ENCODE data around the gene GRHL1.

Gene GRHL1

DNA sequence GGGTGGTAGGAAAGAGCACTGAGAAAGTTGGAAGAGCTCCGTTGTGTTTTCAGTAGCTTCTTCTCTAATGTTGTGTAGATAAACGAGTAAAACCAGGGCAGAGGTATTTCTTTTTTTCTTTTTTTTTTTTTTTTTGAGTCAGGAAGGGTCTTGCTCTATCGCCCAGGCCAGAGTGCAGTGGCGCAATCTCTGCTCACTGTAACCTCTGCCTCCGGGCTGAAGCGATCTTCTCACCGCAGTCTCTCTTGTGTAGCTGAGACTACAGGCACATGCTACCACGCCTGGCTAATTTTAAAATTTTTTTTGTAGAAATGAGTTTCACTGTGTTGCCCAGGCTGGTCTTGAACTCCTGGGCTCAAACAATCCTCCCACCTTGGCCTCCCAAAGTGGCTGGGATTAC, 6.6 kb downstream of the GRHL1 start:
- no peak for TF ChIP-seq GATA2 (IDR thresholded peaks at IDR 0.05; ENCODE audit: low read depth, low read length)
- no peak for TF ChIP-seq GATA3 (IDR thresholded peaks at IDR 0.05; ENCODE audit: low read depth, low read length)

DNA sequence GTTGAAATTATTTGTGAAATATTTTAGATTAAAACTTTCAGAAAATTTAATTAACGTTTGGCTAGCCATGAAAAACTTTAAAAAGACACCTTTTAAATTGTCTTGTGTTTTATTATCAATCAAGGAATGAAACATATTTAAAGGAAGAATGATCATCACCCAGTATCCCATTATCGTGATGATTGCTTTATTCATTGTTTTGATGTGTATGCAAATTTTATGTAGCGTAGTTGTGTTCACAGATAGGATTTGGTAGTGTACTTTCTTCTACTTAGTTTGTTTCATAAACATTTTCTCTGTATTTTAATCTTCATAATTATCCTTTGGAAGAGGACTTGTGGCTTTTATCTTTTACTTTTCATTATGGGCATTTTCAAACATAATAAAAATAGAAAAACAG, 7.8 kb downstream of the GRHL1 start:
- no peak for TF ChIP-seq GATA3 (IDR thresholded peaks at IDR 0.05; ENCODE audit: low read depth, low read length)
- no peak for TF ChIP-seq GATA2 (IDR thresholded peaks at IDR 0.05; ENCODE audit: low read depth, low read length)

DNA sequence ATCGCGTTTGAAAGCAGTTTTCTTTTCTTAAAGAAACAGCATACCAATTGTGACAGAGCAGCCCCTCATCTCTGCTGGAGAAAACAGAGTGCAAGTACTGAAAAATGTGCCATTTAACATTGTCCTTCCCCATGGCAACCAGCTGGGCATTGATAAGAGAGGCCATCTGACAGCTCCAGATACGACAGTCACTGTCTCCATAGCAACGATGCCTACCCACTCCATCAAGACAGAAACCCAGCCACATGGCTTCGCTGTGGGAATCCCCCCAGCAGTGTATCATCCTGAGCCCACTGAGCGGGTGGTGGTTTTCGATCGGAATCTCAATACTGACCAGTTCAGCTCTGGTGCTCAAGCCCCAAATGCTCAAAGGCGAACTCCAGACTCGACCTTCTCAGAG, 9.5 kb downstream of the GRHL1 start:
- TF ChIP-seq GATA2 (IDR thresholded peaks at IDR 0.05; ENCODE audit: low read depth, low read length) (peak; percentile 88), GATA3 (IDR thresholded peaks at IDR 0.05; ENCODE audit: low read depth, low read length) (no peak; the same call in 1 of the 2 replicates)

DNA sequence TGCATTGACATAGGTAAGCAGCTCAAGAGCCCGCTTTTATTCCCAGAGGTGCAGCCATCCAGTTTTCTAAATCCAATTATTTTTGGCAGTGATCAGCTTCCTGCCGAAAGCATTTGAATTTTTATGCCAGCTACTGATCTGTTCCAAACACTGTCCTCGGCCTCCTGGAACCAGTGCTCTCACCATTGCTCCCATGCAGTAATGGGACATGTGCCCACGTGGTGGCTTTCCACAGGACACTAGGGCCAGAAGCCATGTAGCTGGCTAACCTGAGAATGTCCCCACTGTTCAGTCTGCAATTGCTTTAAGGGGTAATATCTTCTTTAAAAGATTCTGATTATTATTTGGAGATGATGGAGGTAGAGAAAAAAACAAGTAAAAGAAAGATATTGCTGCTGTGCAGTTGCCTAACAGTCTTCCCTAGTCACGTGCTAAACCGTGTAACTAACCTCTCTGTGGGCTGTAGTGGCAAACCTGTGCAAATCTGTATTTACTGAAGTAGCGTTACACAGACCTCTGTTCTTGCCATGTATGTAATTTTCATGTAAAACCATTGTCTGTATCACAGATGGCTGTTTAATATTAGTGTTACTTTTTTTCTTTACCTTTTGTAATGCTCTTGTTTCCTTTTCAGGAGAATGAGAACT, 13.0 kb downstream of the GRHL1 start:
- TF ChIP-seq GATA2 (IDR thresholded peaks at IDR 0.05; ENCODE audit: low read depth, low read length) (no peak), GATA3 (IDR thresholded peaks at IDR 0.05; ENCODE audit: low read depth, low read length) (no peak)

DNA sequence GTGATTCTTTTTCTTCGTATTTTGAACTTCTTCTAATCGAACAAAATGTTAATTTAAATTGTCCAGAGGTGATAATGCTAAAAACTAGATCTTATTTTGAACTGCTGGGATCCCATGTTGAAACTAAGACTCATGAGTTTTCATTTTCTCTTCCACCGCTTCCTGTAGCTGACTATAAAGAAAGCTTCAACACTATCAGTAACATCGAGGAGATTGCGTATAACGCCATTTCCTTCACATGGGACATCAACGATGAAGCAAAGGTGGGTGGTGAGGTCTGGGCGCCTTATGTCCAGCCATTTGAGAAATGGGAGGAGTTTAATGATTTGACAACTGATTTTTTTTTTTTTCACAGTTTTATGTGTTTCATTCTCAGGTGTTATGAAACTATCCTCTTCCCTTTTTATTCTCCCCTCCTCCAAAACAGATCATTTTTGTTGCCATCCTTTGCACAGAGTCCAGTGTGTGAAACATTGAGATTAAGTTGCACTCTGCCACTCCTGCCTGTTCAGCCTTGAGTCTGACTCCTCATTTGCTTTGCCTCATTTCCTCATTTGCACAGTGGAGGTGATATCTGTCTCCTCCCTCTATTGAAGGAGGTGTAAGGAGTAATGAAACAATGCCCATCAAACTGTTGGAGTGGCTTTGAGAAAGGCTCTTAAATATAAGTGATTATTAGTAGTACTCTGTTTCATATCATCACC, 13.8 kb downstream of the GRHL1 start:
- no peak for TF ChIP-seq GATA3 (IDR thresholded peaks at IDR 0.05; ENCODE audit: low read depth, low read length)
- TF ChIP-seq GATA2 (IDR thresholded peaks at IDR 0.05; ENCODE audit: low read depth, low read length): no peak

DNA sequence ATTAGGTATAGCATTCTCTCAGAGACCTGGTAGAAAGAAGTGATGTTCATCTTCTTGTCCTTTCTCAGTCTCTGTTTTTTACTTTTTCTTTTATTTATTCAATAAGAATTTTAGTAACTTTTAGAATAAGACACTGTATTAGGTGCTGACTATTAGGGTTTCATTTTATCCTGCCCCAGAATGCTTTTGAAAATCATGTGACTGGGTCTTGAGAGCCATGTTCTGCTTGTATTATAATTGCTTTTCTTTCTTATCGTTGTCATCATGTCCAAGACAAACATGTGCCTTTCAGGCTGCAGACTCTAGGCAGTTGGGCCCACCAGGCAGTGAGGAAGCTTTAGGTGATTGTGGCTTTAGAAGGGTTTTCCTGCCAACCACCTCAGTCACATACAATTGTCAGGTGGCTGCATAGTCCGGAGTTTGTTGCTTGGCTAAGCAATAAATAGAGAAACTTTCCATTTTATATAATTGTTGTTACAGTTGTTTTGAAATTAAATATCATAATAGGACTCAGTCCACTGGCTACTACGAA, 15.1 kb downstream of the GRHL1 start:
- TF ChIP-seq GATA2 (IDR thresholded peaks at IDR 0.05; ENCODE audit: low read depth, low read length): no peak
- TF ChIP-seq GATA3 (IDR thresholded peaks at IDR 0.05; ENCODE audit: low read depth, low read length): no peak

DNA sequence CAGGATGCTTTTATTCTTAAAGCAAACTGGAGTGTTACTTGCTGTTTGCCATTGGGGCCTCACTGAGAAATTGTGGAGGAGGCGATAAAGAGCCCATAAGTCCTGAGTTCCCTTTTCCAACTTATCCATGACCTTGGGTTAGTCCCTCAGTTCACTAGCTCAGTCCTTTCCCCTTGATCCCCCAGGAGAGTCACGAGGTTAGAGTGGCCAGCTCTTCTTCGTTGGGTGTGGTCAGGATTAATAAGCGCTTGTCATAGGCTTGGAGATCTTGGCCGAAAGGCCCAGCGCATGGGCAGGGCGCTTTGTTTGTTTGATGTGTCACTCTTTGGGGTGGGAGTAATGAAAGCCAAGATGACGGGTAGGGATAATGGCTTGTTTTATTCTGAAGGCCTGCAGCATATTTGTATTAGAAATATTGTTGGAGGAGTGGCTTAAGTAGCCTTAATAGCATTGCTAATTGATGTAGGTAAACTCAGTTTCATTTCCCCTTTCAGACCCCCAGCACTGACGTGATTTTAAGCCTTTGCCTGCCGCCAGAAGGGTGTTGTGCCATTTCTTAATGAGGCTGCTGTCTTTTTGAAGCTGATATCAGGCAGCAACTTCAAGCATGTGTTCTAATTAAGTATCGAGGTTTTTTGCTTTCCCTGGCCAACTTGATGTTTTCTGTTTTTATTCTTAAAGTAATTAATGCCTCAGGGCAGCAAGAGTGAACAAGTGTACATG, 15.7 kb downstream of the GRHL1 start:
- no peak for TF ChIP-seq GATA2 (IDR thresholded peaks at IDR 0.05; ENCODE audit: low read depth, low read length)

DNA sequence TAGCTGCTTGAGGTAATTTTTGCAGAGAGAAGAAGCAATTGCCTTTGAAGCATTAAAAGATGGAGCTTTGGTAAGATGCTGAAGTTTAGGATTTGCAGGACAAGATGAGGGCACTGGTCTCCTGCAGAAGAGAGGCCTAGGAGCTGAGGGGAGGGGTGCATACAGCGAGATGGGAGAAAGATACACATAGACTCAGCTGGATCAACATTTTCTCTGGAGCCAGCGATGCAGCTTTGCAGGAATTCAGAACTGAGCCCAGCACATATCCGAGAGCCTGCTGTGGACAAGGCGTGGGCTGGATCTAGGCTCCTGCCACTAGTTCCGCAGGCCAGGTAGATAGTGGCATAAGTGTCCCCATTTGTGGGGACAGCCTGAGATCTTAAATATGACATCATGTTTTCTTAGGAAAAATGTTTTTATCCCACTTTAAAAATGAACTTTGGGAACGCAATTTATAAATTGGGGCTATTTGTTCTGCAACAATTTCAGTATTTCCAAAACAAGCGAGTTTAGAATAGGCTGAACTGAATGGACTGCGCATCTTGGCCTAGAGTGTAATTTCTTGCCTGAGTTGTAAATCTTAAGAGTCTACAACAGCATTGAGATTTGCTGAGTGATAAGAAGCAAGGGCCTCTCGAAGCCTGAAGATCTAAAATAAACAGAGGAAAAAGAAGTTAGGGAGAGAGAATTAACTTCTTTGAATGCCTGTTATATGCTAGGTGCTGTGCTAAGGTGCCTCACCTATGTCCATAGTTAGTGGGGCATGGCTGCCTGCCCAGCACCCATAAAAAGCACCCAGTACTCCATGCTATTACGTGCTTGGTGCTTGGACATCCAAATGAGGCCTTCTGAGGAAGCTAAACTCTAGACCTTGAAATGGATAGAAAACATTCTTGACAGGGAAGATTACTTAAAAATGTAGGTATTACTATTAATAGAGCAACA, 17.3 kb downstream of the GRHL1 start:
- TF ChIP-seq GATA2 (IDR thresholded peaks at IDR 0.05; ENCODE audit: low read depth, low read length) (peak; percentile 37; the same call in 1 of the 2 replicates), GATA3 (IDR thresholded peaks at IDR 0.05; ENCODE audit: low read depth, low read length) (no peak; the same call in 1 of the 2 replicates)

DNA sequence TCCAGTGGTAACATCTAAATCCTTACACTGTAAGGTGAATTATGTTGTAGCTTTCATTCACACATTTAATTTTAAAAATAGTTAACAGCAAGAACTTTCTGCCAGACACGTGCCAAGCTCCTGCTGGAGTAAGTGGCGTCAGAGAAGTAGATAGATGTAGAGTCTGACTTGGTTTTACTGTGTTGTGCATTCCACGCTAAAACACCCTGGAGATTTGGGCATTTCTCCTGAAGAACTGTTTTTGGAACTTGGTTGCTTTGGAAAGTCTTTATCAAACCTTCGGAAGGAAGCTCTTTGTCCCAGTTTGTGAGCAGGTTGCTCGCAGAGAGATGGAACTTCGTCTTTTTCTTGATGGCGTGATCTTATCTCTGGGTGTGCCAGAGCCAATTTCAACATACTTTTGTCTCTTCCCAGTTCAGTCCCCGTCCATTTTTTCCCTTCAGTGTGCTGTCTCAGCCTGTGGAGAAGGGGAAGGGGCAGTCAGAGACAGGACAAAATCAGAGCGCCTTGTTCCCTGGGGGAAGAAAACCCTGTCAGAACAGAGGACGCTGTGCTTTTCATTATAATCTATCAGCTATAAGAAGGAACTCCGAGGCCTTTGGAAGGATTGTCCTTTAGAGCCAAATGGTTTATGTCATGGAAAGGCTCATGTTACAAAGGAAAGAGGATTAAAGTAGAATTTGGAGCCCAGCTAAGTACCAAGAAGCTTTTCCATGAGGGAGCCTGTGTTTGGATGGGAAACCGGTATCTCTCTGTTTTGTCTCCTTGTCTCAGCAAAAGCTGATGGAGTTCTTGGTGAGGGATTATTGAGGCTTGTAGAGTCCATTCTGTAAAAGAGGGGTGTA, 18.9 kb downstream of the GRHL1 start:
- no peak for TF ChIP-seq GATA3 (IDR thresholded peaks at IDR 0.05; ENCODE audit: low read depth, low read length)
- TF ChIP-seq GATA2 (IDR thresholded peaks at IDR 0.05; ENCODE audit: low read depth, low read length): peak; percentile 44; the same call in 1 of the 2 replicates

DNA sequence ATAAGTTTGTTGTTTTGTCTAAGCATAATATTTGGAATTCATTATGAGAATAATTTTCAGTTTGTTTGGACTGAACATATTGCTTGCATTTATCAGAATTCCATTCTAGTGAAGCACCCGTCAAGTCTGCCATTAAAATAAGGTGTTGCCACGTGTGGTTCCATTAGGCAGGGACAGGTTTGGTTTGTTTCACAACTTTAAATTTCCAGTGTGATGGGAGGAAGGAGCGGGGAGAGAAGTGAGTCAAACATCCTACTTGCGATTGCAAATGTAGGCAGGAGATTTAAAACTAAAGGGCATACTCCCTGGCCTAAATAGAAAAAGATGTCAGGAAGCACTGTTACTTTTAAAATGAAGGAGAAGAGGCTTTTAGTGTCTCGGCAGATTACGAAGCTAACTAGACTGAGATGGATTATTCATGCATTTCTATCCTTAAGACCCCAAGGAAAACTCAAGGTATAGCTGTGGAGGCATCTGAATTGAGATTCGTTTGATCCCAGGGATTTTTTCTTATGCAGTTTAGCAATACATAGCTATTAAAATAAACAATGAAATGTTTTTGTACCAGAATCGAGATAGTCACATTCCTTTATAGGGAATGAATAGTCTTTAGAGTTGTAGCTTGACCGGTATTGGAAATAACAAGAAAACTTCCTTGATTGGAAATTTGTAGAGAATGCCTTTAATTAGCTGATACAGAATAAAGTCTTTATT, 19.8 kb downstream of the GRHL1 start:
- no peak for TF ChIP-seq GATA3 (IDR thresholded peaks at IDR 0.05; ENCODE audit: low read depth, low read length)

DNA sequence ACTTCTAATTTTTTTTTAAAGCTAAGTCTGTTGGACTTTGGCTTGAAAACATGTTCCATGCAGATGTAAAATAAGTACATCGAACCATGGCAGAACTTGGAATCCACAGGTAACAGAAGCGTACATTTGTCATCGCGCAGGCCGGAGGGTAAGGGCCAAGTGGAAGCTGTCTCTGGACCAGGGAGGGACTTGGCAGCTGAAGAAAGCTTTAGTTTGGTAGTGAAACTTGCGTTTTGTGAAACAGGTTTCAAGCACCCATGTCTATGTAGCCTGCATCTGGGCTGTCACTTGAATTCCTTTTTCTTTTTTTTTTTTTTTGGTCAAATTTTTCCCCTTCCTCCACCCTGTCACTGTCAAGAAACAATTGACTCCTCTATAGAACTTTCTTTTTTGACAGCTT, 20.4 kb downstream of the GRHL1 start:
- TF ChIP-seq GATA2 (IDR thresholded peaks at IDR 0.05; ENCODE audit: low read depth, low read length) (no peak), GATA3 (IDR thresholded peaks at IDR 0.05; ENCODE audit: low read depth, low read length) (no peak)
